A673 (cell line): Measurements from ENCODE around the gene ZMYM4. TPM values are rescaled to one million over a fixed set of nuclear protein-coding genes. Genes with fewer than 3 reads are reported as not detected.

Experiments used
- BruUV-seq: library from RNA; stranded (reverse); fragments of 400-500 nt; replicated peaks from 2 replicates; lab custom pipeline; 2021; lab: Mats Ljungman, UMichigan
- CTCF ChIA-PET: fragments of 300-600 bp; sonication (Branson Sonifier 250); formaldehyde crosslinking; loops from one replicate; lab custom pipeline; 2022; ENCODE audit warnings: antibody characterized with exemption; lab: Charles Lee
- POLR2A ChIA-PET: fragments of 300-600 bp; sonication (Branson Sonifier 250); formaldehyde crosslinking; loops from one replicate; lab custom pipeline; 2022; ENCODE audit warnings: antibody characterized with exemption; ENCODE audit not compliant: low non-redundant PET; lab: Charles Lee
- DNase-seq: peaks from one replicate; pipeline ENCODE4 v3.0.0-alpha.2; 2015; ENCODE audit warnings: low spot score
- H3K27ac ChIP-seq: fragments of 200-600 bp; sonication (generic); 2 replicates; pipeline ENCODE4 v1.5.1; 2016; ENCODE audit warnings: mixed run types, low read depth, mild to moderate bottlenecking, mixed read lengths, antibody characterized with exemption, low read length; ENCODE audit not compliant: poor library complexity, severe bottlenecking
- H3K27me3 ChIP-seq: fragments of 200-600 bp; sonication (generic); replicated peaks from 2 replicates; pipeline ENCODE4 v1.6.1; 2017; ENCODE audit warnings: mixed run types, low read depth, mild to moderate bottlenecking, mixed read lengths, antibody characterized with exemption, low read length; ENCODE audit not compliant: insufficient read depth, poor library complexity
- H3K36me3 ChIP-seq: fragments of 200-600 bp; sonication (generic); 2 replicates; pipeline ENCODE4 v1.6.1; 2016; ENCODE audit warnings: mixed run types, mild to moderate bottlenecking, mixed read lengths, antibody characterized with exemption, low read length; ENCODE audit not compliant: insufficient read depth, poor library complexity, severe bottlenecking
- H3K4me1 ChIP-seq: fragments of 200-600 bp; sonication (generic); 2 replicates; pipeline ENCODE4 v1.6.1; 2017; ENCODE audit warnings: mixed run types, mild to moderate bottlenecking, mixed read lengths, antibody characterized with exemption, low read length; ENCODE audit not compliant: insufficient read depth, poor library complexity, severe bottlenecking
- H3K4me3 ChIP-seq: fragments of 200-600 bp; sonication (generic); 2 replicates; pipeline ENCODE4 v1.5.1; 2016; ENCODE audit warnings: low read depth, mixed run types, mild to moderate bottlenecking, mixed read lengths, low read length; ENCODE audit not compliant: poor library complexity, severe bottlenecking
- H3K9me3 ChIP-seq: fragments of 200-600 bp; sonication (generic); 2 replicates; pipeline ENCODE4 v1.6.1; 2016; ENCODE audit warnings: mixed run types, low read depth, mild to moderate bottlenecking, mixed read lengths, antibody characterized with exemption, low read length; ENCODE audit not compliant: poor library complexity, severe bottlenecking
- EZH2 ChIP-seq: fragments of 200-600 bp; sonication (generic); IDR thresholded peaks from 2 replicates; pipeline ENCODE4 v1.6.1; 2017; ENCODE audit warnings: borderline replicate concordance, low read depth, mild to moderate bottlenecking, mixed read lengths, antibody characterized with exemption, low read length; ENCODE audit not compliant: poor library complexity, severe bottlenecking
- intact Hi-C: fragments of 100-400 bp; cut with micrococcal nuclease; formaldehyde crosslinking; loops from one replicate; pipeline ENCODE4 v1.10.0; 2022; ENCODE audit not compliant: unreplicated experiment
- total RNA-seq: library from RNA; stranded (reverse); gene quantifications from 2 replicates; pipeline ENCODE4 v1.2.3, GENCODE V29; 2021
- TF ChIP-seq, protein P1 (sequence below): fragments of 300-800, 200-600 bp; sonication (generic); conservative IDR thresholded peaks from 2 replicates; pipeline ENCODE4 v1.5.1; 2017; ENCODE audit warnings: low read depth, mild to moderate bottlenecking, antibody characterized with exemption, low read length, moderate library complexity, mixed read lengths

ZMYM4 gene
- total RNA-seq, 1 experiment from 2014 or later: 83.5 TPM

DNA sequence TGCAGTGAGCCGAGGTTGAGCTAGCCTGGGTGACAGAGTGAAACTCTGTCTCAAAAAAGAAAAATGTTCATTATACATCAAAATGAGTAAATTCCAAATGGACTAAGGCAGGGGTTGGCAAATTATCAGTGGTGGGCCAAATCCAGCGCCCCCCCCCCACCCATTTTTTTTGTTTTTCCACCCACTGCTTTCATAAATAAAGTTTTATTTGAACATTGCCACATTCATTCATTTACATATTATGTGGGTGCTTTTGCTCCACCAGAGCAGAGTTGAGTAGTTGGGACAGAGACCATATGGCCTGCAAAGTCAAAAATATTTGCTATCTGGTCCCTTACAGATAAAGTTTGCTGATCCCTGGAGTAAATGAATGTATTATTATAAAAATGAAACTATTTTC is 99.4 kb downstream of the ZMYM4 start:
- no TSS peak for BruUV-seq
- ChIA-PET POLR2A (no interaction called here), CTCF (no interaction called here)

DNA sequence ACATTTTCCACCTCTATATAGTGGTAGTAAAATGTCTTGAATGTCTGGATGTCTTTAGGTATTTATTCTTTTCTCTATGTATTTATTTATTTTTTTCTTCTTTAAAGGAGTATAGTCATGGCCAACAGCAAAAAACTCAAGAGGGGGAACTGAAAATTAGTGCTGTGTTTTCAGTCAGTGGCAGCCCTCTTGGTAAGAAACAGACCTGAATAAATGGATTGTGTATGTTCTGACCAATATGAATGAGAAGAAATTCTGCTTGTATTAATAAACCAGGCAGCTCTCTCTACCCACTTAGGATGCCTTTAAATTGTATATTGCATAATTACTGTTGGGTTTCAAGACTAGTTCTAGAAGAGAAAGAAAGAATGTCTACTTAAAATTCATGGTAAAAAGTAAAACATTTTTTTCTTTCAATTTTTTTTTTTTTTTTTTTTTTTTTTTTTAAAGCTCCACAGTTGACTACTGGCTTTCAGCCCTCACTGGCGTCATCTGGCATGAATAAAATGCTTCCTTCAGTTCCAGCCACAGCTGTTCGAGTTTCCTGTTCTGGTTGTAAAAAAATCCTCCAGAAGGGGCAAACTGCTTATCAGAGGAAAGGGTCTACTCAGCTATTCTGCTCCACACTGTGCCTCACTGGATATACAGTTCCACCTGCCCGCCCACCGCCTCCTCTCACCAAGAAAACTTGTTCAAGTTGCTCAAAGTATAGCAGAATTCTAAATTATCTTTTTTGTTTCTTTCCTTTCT is 101.6 kb downstream of the ZMYM4 start:
- ChIA-PET POLR2A (no interaction called here), CTCF (interaction anchor here (0.6 kb wide), 2 partner anchors 164 to 1207 kb away, joined by 5 to 8 read pairs; no protein-coding TSS in a partner anchor)
- peaks cover 24% of the 10 kb centered on the region for H3K4me1 ChIP-seq
- no TSS peak for BruUV-seq
- intact Hi-C loops: loop anchor here (2.0 kb wide), 1 partner anchor 101 kb away; the partner anchor contains the start of gene ZMYM4
- no peaks in the 10 kb centered on the region for H3K27me3 ChIP-seq
- no peaks in the 10 kb centered on the region for H3K9me3 ChIP-seq
- TF ChIP-seq, protein P1, sequence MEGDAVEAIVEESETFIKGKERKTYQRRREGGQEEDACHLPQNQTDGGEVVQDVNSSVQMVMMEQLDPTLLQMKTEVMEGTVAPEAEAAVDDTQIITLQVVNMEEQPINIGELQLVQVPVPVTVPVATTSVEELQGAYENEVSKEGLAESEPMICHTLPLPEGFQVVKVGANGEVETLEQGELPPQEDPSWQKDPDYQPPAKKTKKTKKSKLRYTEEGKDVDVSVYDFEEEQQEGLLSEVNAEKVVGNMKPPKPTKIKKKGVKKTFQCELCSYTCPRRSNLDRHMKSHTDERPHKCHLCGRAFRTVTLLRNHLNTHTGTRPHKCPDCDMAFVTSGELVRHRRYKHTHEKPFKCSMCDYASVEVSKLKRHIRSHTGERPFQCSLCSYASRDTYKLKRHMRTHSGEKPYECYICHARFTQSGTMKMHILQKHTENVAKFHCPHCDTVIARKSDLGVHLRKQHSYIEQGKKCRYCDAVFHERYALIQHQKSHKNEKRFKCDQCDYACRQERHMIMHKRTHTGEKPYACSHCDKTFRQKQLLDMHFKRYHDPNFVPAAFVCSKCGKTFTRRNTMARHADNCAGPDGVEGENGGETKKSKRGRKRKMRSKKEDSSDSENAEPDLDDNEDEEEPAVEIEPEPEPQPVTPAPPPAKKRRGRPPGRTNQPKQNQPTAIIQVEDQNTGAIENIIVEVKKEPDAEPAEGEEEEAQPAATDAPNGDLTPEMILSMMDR: no peak
- TF ChIP-seq EZH2: no peak
- H3K36me3 ChIP-seq: peaks cover 4% of the 10 kb centered on the region
- peak; percentile 95 for DNase-seq
- H3K27ac ChIP-seq: peak overlapping the region; percentile 78
- no peak overlapping the region for H3K4me3 ChIP-seq

More for the DNA sequence above, 99.4 kb downstream of the ZMYM4 start:
- Histone ChIP-seq H3K27ac (no peak overlapping the region), H3K4me3 (no peak overlapping the region), H3K36me3 (peaks cover 4% of the 10 kb centered on the region), H3K9me3 (no peaks in the 10 kb centered on the region), H3K4me1 (peaks cover 27% of the 10 kb centered on the region), H3K27me3 (no peaks in the 10 kb centered on the region)
- no peak for DNase-seq
- TF ChIP-seq, protein P1: no peak
- no peak for TF ChIP-seq EZH2
- intact Hi-C loops: no loop called here

DNA sequence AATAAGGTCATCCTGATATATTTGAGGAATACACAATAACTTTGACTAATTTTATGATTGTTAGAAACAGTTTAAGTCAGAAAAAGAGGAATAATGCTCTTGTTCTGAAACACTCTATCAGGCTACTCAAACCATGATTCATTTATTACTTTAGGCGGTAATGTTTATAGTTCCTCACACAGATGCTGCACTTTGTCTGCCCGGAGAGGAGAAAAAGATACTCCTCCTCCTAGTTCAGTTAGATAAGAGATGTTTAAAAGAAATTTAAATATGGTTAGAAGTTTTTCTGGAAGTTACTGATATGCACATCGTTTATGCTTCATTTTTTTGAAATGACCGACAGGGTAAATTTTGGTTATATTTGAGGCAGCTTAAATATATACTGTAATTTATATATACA is 103.0 kb downstream of the ZMYM4 start:
- no peak for DNase-seq
- H3K27me3 ChIP-seq: no peaks in the 10 kb centered on the region
- H3K9me3 ChIP-seq: no peaks in the 10 kb centered on the region
- BruUV-seq: no TSS peak
- peaks cover 24% of the 10 kb centered on the region for H3K4me1 ChIP-seq
- H3K36me3 ChIP-seq: peaks cover 4% of the 10 kb centered on the region
- no peak overlapping the region for H3K27ac ChIP-seq
- POLR2A ChIA-PET: no interaction called here
- no peak overlapping the region for H3K4me3 ChIP-seq
- CTCF ChIA-PET: no interaction called here
- TF ChIP-seq EZH2: no peak
- TF ChIP-seq, protein P1: no peak
- intact Hi-C loops: loop anchor here (2.0 kb wide), 1 partner anchor 103 kb away; the partner anchor contains the start of gene ZMYM4
